HG03565 (cell line): Measurements from ENCODE around the gene SMOC2.

Experiments used
- ATAC-seq: cut with Tn5 transposase; IDR thresholded peaks from one replicate; pipeline ENCODE4 v1.9.1; 2021; ENCODE audit warnings: mild to moderate bottlenecking, moderate library complexity; ENCODE audit not compliant: unreplicated experiment

Gene SMOC2

GRCh38 chr6:168618546-168619315, 177.7 kb downstream of the SMOC2 start:
- ATAC-seq: no peak

- ATAC-seq: no peak
Measured at GRCh38 chr6:168619560-168620314, 178.8 kb downstream of the SMOC2 start.

- no peak for ATAC-seq
Measured at GRCh38 chr6:168620578-168620977, 179.6 kb downstream of the SMOC2 start.

DNA sequence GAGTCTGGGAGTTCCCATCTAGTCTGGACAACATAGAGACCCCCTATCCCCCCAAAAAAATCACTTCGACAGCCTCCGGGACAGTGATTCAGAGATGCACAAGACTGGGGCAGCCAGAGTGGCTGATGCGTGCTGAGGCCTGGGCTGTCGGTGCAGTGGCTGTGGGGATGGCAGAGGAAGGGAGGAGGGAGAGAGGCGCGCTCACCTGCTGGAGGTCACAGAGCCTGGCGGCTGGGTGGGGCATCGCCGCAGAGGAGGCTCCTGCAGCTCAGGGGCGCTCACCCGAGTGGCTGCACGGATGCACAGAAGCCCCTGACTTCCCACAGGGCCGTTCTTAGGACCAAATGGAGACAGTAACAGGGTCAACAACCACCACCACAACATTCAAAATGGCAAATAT, 182.8 kb downstream of the SMOC2 start:
- ATAC-seq: no peak

GRCh38 chr6:168624540-168624939, 183.6 kb downstream of the SMOC2 start:
- no peak for ATAC-seq

- no peak for ATAC-seq
Measured at GRCh38 chr6:168624948-168625347, 184.0 kb downstream of the SMOC2 start.

DNA sequence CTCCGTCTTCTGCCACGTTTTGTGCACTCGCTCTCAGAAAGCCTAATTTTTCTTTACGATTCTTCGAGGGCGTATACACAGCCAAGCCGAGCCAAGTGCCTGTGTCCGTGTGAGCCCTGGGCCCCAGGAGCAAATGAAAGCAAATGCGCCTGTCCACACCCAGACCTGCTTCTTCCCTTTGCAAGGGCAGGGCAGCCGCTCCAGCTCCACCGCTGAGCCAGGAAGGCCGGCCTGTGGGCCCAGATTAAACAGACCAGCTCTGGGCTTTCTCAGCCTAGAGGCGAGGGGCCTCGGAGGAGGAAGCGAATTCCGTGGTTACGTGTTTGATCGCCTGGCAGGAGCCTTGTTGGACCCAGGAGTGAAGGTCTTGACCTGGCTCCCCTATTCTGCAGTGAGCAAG, 184.6 kb downstream of the SMOC2 start:
- ATAC-seq: no peak

DNA sequence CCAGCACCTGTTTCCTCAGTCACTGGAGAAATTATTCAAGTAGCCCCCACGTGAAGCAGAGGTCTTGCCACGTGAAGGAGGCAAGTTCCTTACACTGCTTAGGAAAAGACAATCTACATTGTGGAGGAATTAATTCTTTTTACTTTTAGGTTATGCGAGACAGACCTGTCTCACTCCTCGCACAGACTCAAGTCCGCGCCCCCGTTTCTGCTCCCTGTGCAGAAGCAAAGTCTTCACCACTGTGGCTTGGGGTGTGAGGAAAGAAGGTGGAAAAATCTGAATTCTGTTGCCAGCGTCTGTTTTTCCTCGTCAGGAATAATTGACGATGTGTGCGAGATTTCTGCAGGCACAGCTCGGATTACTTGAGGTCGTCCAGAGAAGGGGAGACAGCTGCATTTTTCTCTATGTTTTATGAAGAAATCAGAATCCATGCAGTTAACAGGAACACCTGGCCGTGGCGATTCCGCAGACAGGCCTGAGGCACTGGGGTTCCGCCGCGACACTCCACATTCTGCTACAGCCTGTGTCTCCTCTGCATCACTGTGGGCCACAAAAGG, 185.1 kb downstream of the SMOC2 start:
- no peak for ATAC-seq

GRCh38 chr6:168627506-168628175, 186.7 kb downstream of the SMOC2 start:
- ATAC-seq: no peak

GRCh38 chr6:168628176-168628553, 187.2 kb downstream of the SMOC2 start:
- ATAC-seq: no peak

DNA sequence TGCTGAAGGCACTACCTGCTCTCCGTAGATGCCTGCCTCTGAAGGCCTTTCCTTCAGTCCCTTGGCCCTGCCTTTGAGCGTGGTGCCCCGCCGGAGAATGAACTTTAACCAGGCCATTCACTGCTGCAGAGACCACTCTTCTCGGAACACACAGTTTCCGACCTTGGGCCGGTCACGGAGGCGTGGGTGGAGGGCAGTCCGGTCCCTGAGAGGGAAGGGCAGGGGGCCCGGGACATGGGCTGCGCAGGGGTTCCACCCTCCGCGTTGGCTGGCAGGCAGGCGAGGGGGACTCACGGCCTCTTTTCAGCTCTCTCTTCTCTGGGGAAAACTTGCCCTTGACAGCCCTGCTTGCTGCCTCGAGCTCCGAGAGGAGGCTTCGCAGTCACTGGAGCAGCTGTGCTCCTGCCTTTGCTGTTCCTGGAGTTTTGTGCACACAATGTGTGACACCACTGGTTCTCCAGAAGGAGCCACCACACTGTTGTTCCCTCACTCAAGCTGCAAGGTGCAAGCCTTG, 187.8 kb downstream of the SMOC2 start:
- ATAC-seq: no peak

DNA sequence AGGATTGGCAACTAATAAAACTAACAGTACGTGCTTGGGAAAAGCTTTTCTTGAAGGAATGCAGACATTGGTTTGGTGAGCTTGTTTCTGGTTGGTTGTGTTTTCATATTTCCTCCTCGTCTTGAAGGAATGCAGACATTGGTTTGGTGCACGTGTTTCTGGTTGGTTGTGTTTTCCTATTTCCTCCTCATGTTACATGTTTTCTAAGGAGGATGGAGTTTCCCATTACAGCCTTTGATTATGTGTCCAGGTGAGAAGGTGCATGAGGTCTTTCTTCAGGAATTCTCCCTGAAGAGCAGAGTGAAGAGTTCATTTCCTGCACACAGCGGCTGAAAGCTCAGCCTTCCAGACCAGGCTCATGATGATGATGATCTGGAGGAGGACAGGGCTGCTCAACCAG, 190.6 kb downstream of the SMOC2 start:
- no peak for ATAC-seq

DNA sequence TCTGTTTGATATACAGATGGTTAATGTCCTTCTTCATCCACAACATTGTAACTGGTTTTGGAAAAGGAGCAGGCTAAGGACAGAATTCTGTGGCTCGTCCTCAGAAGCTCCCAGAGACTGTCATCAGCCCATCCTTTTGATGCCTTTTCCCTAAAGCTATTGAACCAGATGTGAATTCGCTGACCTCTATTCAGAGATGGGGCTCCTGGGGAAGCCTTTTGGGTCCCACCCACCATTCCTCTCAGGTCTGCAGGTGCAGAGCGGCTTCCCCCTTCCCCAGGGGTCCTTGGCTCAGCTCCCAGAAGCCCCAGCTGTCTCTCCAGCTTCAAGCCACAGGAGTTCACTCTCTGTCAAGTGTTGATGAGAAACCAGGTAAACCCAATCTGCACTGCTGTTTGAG, 191.7 kb downstream of the SMOC2 start:
- ATAC-seq: no peak

- no peak for ATAC-seq
Measured at GRCh38 chr6:168634541-168635328, 193.8 kb downstream of the SMOC2 start.

DNA sequence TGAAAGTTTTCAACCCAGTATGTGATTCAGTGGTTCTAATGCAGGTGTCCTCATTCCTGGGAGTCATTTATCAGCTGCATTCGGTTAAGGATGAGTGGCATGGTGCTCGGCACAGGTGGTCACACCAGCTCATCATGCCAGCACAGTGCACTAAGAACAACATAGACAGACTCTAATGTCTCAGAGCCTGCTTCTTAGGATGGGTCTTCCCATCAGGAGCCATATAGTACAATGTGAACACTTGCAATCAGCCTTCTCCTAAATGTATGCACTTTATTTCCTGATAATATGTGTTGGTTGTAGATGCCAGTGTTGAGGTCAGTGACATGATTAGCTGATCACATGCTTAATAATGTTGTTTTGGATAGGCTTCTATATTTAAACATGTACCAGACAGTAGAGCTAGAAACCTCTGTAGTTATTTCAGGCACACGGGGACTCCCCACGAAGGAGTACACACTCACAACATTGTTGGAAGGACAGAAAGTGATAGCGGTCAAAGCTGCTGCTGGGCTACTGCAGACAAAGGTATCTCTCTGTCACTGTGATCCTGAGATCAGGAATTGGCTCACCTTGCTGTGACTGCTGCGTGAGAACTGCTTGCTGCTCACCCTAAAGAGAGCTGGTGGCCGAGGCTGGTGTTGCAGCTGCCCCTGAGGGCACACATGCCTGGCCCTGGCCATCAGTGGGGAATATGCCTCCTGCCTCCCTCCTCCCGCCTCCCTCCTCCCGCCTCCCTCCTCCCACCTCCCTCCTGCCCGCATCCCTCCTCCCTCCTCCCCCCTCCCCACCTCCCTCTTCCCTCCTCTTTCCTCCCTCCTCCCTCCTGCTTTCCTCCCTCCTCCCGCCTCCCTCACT, 195.4 kb downstream of the SMOC2 start:
- ATAC-seq: no peak

DNA sequence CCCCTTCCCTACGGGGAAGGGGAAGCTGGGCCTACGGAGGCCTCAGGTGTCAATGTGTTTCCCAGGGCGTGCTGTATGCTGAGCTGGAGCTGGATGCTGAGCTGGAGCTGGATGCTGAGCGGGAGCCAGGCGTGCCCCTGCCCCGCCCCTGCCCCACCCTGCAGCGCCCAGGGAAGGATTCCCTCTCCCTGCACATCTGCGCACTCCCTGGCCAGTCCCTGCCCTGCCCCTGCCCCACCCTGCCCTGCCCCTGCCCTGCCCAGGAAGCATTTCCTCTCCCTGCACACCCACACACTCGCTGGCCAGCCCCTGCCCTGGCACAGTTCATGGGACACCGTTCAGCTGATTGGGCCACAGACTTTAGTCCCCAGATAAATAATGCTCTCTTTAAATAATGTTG, 196.8 kb downstream of the SMOC2 start:
- ATAC-seq: no peak

DNA sequence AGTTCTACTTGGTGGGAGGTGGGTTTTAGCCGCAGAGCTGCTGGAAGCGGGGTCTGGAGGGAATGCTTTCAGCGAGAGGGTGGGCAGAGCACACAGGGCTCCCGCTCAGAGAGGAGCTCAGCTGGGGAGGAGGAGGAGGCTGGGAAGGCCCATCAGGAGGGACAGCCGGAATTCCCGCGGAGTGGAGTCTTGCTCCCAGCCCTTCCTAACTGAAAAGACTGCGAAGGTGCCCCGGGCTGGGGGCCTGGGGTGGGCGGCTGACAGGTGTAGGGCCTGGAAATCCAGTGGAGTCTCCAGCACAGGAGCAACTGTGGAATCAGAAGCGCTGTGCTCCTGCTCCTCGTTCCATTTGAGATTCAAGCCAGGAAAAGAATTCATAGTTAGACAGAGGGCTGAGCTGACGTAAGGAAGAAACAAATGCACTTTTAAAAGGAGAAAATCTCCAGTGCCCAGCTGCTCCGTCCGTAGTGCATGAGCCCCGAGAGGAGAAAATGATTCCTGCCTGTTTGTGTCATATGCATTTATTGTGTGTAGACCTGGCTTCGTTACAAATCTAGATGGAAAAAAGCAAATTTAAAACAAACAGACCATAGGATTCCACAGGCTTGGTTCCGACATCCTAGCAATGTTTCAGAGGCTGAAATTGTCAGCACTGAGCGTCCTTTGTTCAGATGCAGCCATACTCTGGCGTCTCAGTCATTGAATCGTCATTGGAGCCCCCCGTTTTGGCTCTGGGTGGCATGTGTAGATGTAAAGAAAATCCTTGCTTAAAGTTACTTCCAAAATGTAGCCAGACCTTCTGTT, 197.7 kb downstream of the SMOC2 start:
- no peak for ATAC-seq

- no peak for ATAC-seq
Measured at GRCh38 chr6:168640181-168640580, 199.2 kb downstream of the SMOC2 start.

GRCh38 chr6:168640768-168641167, 199.8 kb downstream of the SMOC2 start:
- no peak for ATAC-seq
